Osteoblast (primary cell): ENCODE measurements around the gene FAM83C. TPM values are rescaled to one million over a fixed set of nuclear protein-coding genes. Genes with fewer than 3 reads are reported as not detected.

Experiments
- DNase-seq: peaks from one replicate; pipeline ENCODE4 v3.0.0; 2011; ENCODE audit warnings: low spot score, mixed read lengths; ENCODE audit not compliant: insufficient read length; ENCODE audit errors: missing footprints
- H2AFZ ChIP-seq: 2 replicates; pipeline ENCODE4 v1.6.0; 2011; ENCODE audit warnings: mild to moderate bottlenecking, low read length
- H3K27ac ChIP-seq: 2 replicates; pipeline ENCODE4 v1.5.1; 2011; ENCODE audit warnings: mild to moderate bottlenecking, low read depth, low read length, moderate library complexity
- H3K27me3 ChIP-seq: 2 replicates; pipeline ENCODE4 v1.6.0; 2012; ENCODE audit warnings: mild to moderate bottlenecking, control low read depth, inconsistent platforms, low read length, moderate library complexity; ENCODE audit not compliant: insufficient read depth
- H3K36me3 ChIP-seq: 2 replicates; pipeline ENCODE4 v1.5.1; 2011; ENCODE audit warnings: mild to moderate bottlenecking, low read length, control low read depth, moderate library complexity; ENCODE audit not compliant: insufficient read depth
- H3K4me1 ChIP-seq: 2 replicates; pipeline ENCODE4 v1.5.1; 2011; ENCODE audit warnings: mild to moderate bottlenecking, low read length, control low read depth, moderate library complexity; ENCODE audit not compliant: insufficient read depth
- H3K4me2 ChIP-seq: 2 replicates; pipeline ENCODE4 v1.6.0; 2011; ENCODE audit warnings: mild to moderate bottlenecking, low read length; ENCODE audit not compliant: insufficient read depth
- H3K4me3 ChIP-seq: fragments of 200-600 bp; sonication (generic); 3 replicates; pipeline ENCODE4 v1.5.1; 2012; ENCODE audit warnings: mild to moderate bottlenecking, low read length, inconsistent platforms; ENCODE audit not compliant: insufficient read depth
- H3K79me2 ChIP-seq: 2 replicates; pipeline ENCODE4 v1.6.0; 2012; ENCODE audit warnings: mild to moderate bottlenecking, low read length, control low read depth, inconsistent platforms; ENCODE audit not compliant: insufficient read depth
- H3K9me3 ChIP-seq: 2 replicates; pipeline ENCODE4 v1.5.1; 2011; ENCODE audit warnings: low read depth, low read length, control low read depth
- H4K20me1 ChIP-seq: 2 replicates; pipeline ENCODE4 v1.6.0; 2012; ENCODE audit warnings: mild to moderate bottlenecking, low read length, control low read depth; ENCODE audit not compliant: insufficient read depth
- CTCF ChIP-seq: IDR thresholded peaks from 2 replicates; pipeline ENCODE4 v1.5.1; 2011; ENCODE audit warnings: mild to moderate bottlenecking, low read depth, low read length, moderate library complexity; ENCODE audit errors: extremely low read depth
- total RNA-seq: library from RNA; depleted of rRNA; stranded (reverse); fragments of >200 nt; gene quantifications from 2 replicates; pipeline ENCODE4 v1.2.3, GENCODE V29; 2012

The FAM83C gene
- total RNA-seq, 1 donor = not detected

GRCh38 chr20:35248641-35249475 lies 43.4 kb downstream of the FAM83C start:
- no peak overlapping the region for H3K4me3 ChIP-seq
- no peak for DNase-seq
- no peaks in the 10 kb centered on the region for H3K36me3 ChIP-seq
- H2AFZ ChIP-seq = no peak overlapping the region
- no peak for TF ChIP-seq CTCF
- H3K4me1 ChIP-seq = no peaks in the 10 kb centered on the region
- H3K9me3 ChIP-seq = no peaks in the 10 kb centered on the region
- H4K20me1 ChIP-seq = no peaks in the 10 kb centered on the region
- H3K27ac ChIP-seq = no peak overlapping the region
- no peaks in the 10 kb centered on the region for H3K79me2 ChIP-seq
- H3K4me2 ChIP-seq = no peak overlapping the region
- no peaks in the 10 kb centered on the region for H3K27me3 ChIP-seq

- Histone ChIP-seq H4K20me1 (no peaks in the 10 kb centered on the region), H3K4me3 (no peak overlapping the region), H3K27me3 (no peaks in the 10 kb centered on the region), H3K4me2 (no peak overlapping the region), H3K9me3 (no peaks in the 10 kb centered on the region), H3K36me3 (no peaks in the 10 kb centered on the region), H2AFZ (no peak overlapping the region), H3K4me1 (no peaks in the 10 kb centered on the region), H3K27ac (no peak overlapping the region), H3K79me2 (no peaks in the 10 kb centered on the region)
- no peak for TF ChIP-seq CTCF
- DNase-seq = no peak
Measured at GRCh38 chr20:35246723-35247122, 45.5 kb downstream of the FAM83C start.

GRCh38 chr20:35243986-35244385 lies 48.2 kb downstream of the FAM83C start:
- H2AFZ ChIP-seq = no peak overlapping the region

More at GRCh38 chr20:35243986-35244385, 48.2 kb downstream of the FAM83C start:
- Histone ChIP-seq H3K4me2 (no peak overlapping the region), H3K4me1 (no peaks in the 10 kb centered on the region), H3K36me3 (no peaks in the 10 kb centered on the region), H3K9me3 (no peaks in the 10 kb centered on the region), H3K27me3 (no peaks in the 10 kb centered on the region), H4K20me1 (peaks cover 5% of the 10 kb centered on the region), H3K27ac (no peak overlapping the region), H3K4me3 (no peak overlapping the region), H3K79me2 (no peaks in the 10 kb centered on the region)
- no peak for TF ChIP-seq CTCF
- DNase-seq = no peak
